ENCODE measurements around the gene HPS1. TPM values are rescaled to one million over a fixed set of nuclear protein-coding genes. Genes with fewer than 3 reads are reported as not detected.

HPS1 gene
- polyA plus RNA-seq, 1 of the 3 experiments (the other 2 are of a cell fraction): 41.4 TPM

DNA sequence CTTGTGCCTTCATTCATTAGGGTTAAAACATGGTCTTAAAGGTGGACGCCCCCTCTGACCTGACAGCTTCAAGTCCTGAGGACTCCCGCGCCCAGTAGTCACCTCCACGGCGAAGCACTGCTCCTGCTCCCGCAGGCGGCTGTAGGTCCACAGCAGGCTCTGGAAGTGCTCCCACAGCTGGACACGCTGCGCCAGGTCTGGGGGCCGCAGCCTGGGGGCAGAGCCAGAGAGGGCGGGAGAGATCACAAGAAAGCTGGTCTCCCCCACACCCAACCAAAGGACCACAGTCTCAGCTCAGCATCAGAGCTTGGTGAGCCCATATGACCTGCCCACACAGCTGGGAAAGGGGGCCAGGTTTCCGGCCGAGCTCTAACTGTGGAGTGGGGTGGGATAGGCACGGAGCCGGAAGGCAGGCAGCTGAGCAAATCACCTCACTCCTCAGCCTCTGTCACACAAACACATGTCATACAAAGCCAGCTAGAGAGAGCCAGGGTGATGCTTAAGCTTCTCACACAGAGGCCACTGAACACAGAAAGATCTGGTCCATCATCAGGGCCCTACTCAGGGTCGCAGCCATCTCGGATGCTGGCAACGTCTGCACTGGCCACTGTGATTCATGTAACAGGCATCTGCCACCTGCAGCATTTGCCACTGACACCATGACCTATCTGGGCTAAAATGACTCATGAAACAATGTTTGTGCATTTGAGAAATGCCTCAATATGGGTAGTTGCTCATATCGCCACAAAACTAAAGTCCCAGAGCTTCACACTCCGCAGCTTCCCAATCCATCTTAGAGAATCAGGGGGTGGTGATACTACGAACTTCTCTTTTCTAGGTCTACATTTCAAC is 12.6 kb downstream of the HPS1 start:
- Histone ChIP-seq H3K4me1 (ENCODE audit: control insufficient read depth in 1 of 2, insufficient read depth in 2 of 2, low read depth in 1 of 2, low read length in 1 of 2) (no peaks in the 10 kb centered on the region), H3K27me3 (ENCODE audit: insufficient read depth) (no peaks in the 10 kb centered on the region), H3K27ac (ENCODE audit: low read depth in 2 of 2, low read length in 1 of 2) (no peak overlapping the region), H4K20me1 (ENCODE audit: insufficient read depth) (no peaks in the 10 kb centered on the region), H3K9me3 (peaks cover 4% of the 10 kb centered on the region; the same call in 1 of the 2 replicates), H3K4me3 (ENCODE audit: low read depth in 2 of 2, low read length in 1 of 2) (no peak overlapping the region), H3K9me2 (no peaks in the 10 kb centered on the region), H3F3A (replicated peaks; ENCODE audit: insufficient read depth) (no peaks in the 10 kb centered on the region), H3K79me2 (ENCODE audit: insufficient read depth) (no peaks in the 10 kb centered on the region), H3K36me3 (replicated peaks in 1 of 2; ENCODE audit: control insufficient read depth in 1 of 2, insufficient read depth in 2 of 2, low read length in 1 of 2) (peaks cover 41 to 48% of the 10 kb centered on the region in 2 experiments), H2AFZ (ENCODE audit: low read depth) (no peak overlapping the region), H3K9ac (no peak overlapping the region), H3K4me2 (no peak overlapping the region)
- no peak for DNase-seq
- no peak for TF ChIP-seq TCF12 (IDR thresholded peaks at IDR 0.05)
- TF ChIP-seq, protein P1, sequence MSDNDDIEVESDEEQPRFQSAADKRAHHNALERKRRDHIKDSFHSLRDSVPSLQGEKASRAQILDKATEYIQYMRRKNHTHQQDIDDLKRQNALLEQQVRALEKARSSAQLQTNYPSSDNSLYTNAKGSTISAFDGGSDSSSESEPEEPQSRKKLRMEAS (IDR thresholded peaks at IDR 0.05; ENCODE audit: low read depth): no peak
- no peak for TF ChIP-seq YY1 (IDR thresholded peaks at IDR 0.05; ENCODE audit: low read depth)
- no peak for TF ChIP-seq RXRA (IDR thresholded peaks at IDR 0.05; ENCODE audit: borderline replicate concordance, low read depth)
- WGBS (ENCODE audit: low lambda C conversion rate): 93% methylated on average over 20 of the region's 21 CpGs
- ChIA-PET POLR2A (interaction anchor here (0.5 kb wide), 1 partner anchor 8 kb away, joined by 4 read pairs; no protein-coding TSS in a partner anchor), CTCF (interaction anchor here (3.5 kb wide), 1 partner anchor 9 kb away, joined by 19 read pairs; no protein-coding TSS in a partner anchor)

DNA sequence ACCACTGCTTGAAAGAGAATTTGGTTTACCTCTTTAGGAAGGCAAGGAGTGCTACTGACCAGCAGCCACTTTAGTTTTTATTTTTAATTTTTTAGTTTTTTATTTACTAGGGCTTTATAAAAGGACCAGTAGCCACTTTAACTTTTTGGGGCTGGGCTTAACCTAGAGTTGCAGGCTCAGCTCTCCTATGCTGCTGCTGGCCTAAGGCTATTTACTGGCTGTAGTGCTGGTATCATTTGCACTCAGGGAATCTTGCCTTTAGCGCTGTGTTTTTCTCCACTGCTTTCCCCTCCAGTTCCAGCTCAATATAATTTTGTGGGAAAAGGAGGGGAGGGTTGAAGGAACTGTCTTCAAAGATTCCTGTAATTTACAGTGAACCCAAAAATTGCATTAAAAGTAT is 13.4 kb downstream of the HPS1 start:
- Histone ChIP-seq H3K9me3 (peaks cover 4% of the 10 kb centered on the region; the same call in 1 of the 2 replicates), H3K9ac (no peak overlapping the region), H3K4me2 (no peak overlapping the region), H3K79me2 (ENCODE audit: insufficient read depth) (no peaks in the 10 kb centered on the region), H3K9me2 (no peaks in the 10 kb centered on the region), H3F3A (replicated peaks; ENCODE audit: insufficient read depth) (no peaks in the 10 kb centered on the region), H2AFZ (ENCODE audit: low read depth) (no peak overlapping the region), H3K4me3 (ENCODE audit: low read depth in 2 of 2, low read length in 1 of 2) (no peak overlapping the region), H3K4me1 (ENCODE audit: control insufficient read depth in 1 of 2, insufficient read depth in 2 of 2, low read depth in 1 of 2, low read length in 1 of 2) (no peaks in the 10 kb centered on the region), H3K27me3 (ENCODE audit: insufficient read depth) (no peaks in the 10 kb centered on the region), H4K20me1 (ENCODE audit: insufficient read depth) (no peaks in the 10 kb centered on the region), H3K27ac (ENCODE audit: low read depth in 2 of 2, low read length in 1 of 2) (no peak overlapping the region), H3K36me3 (replicated peaks in 1 of 2; ENCODE audit: control insufficient read depth in 1 of 2, insufficient read depth in 2 of 2, low read length in 1 of 2) (peaks cover 37 to 49% of the 10 kb centered on the region in 2 experiments)
- no peak for TF ChIP-seq YY1 (IDR thresholded peaks at IDR 0.05; ENCODE audit: low read depth)
- no peak for TF ChIP-seq MXI1 (IDR thresholded peaks at IDR 0.05; ENCODE audit: low read depth, low read length)
- TF ChIP-seq EP300 (IDR thresholded peaks at IDR 0.05; ENCODE audit: borderline replicate concordance in 1 of 2, low read depth in 1 of 2, low read length in 1 of 2): no peak
- TF ChIP-seq RAD21 (IDR thresholded peaks at IDR 0.05; ENCODE audit: low read length): no peak
- TF ChIP-seq, protein P2, sequence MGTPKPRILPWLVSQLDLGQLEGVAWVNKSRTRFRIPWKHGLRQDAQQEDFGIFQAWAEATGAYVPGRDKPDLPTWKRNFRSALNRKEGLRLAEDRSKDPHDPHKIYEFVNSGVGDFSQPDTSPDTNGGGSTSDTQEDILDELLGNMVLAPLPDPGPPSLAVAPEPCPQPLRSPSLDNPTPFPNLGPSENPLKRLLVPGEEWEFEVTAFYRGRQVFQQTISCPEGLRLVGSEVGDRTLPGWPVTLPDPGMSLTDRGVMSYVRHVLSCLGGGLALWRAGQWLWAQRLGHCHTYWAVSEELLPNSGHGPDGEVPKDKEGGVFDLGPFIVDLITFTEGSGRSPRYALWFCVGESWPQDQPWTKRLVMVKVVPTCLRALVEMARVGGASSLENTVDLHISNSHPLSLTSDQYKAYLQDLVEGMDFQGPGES (IDR thresholded peaks at IDR 0.05; ENCODE audit: low read depth, low read length): no peak
- no peak for TF ChIP-seq SIN3A (IDR thresholded peaks at IDR 0.05; ENCODE audit: borderline replicate concordance, low read depth, low read length)
- CTCF ChIA-PET: interaction anchor here (3.5 kb wide), 1 partner anchor 8 kb away, joined by 19 read pairs; no protein-coding TSS in a partner anchor
- POLR2A ChIA-PET: interaction anchor here (0.5 kb wide), 1 partner anchor 9 kb away, joined by 4 read pairs; no protein-coding TSS in a partner anchor
- no peak for DNase-seq
- WGBS (ENCODE audit: low lambda C conversion rate): 100% methylated on average over 1 of the region's 1 CpG

All from SK-N-SH (cell line).